ENCODE measurements around the gene NANOS2.

DNA sequence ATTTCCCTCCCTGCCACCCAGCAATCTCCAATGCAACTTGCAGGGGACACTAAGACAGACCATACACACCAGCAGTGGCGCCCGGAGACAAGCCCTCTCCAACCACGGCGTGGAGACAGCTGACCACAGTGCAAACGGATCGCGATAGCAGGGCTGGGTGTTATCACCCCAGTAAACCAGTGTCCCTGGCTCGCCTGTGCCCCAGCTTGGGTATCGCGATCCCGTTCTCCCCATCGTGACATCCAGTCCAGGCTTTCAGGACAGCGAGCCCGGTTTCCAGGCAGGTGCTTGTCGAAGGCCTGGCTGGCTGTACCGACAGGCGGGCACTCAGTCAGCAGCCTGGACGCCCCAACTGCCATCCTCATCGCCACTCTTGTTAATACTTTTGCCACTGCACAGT lies 20.7 kb upstream of the NANOS2 start:
- TF ChIP-seq, protein P1, sequence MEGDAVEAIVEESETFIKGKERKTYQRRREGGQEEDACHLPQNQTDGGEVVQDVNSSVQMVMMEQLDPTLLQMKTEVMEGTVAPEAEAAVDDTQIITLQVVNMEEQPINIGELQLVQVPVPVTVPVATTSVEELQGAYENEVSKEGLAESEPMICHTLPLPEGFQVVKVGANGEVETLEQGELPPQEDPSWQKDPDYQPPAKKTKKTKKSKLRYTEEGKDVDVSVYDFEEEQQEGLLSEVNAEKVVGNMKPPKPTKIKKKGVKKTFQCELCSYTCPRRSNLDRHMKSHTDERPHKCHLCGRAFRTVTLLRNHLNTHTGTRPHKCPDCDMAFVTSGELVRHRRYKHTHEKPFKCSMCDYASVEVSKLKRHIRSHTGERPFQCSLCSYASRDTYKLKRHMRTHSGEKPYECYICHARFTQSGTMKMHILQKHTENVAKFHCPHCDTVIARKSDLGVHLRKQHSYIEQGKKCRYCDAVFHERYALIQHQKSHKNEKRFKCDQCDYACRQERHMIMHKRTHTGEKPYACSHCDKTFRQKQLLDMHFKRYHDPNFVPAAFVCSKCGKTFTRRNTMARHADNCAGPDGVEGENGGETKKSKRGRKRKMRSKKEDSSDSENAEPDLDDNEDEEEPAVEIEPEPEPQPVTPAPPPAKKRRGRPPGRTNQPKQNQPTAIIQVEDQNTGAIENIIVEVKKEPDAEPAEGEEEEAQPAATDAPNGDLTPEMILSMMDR (IDR thresholded peaks at IDR 0.05) = no peak
- TF ChIP-seq POLR2A (IDR thresholded peaks at IDR 0.05) = no peak
